Myometrial cell (primary cell): ENCODE results near the gene PRDM5. TPM values are rescaled to one million over a fixed set of nuclear protein-coding genes. Genes with fewer than 3 reads are reported as not detected.

Experiments
- total RNA-seq: library from RNA; depleted of rRNA; stranded (reverse); fragments of >200 nt; gene quantifications from 2 replicates; pipeline ENCODE4 v1.2.3, GENCODE V29; 2015

The PRDM5 gene
- 6.3 and 9.9 TPM in 2 replicates for total RNA-seq

GRCh38 chr4:120922381-120923206 lies at the start of gene PRDM5:
Gene PRDM5 (minus strand): TSS chr4:120922726. CDS start chr4:120922608, 118 bp downstream.

Other genes with a start within 250 kb of the PRDM5 start
- not detected in 2 replicates for gene NDNF, start 149.8 kb upstream of the PRDM5 start, total RNA-seq
- 0.18 TPM in 1 of 2 replicates, not detected in the other for gene TNIP3, start 241.6 kb upstream of the PRDM5 start, total RNA-seq